OCI-LY7 (cell line): ENCODE results near the gene DOLPP1.

Experiments used
- CTCF ChIP-seq: fragments of 200-600 bp; sonication (generic); conservative IDR thresholded peaks from 2 replicates; pipeline ENCODE4 v1.5.1; 2014; ENCODE audit warnings: mild to moderate bottlenecking, antibody characterized with exemption, low read length, moderate library complexity, mixed read lengths
- EZH2phosphoT487 ChIP-seq: fragments of 200-600 bp; sonication (generic); IDR thresholded peaks from 2 replicates; pipeline ENCODE4 v1.6.1; 2018; ENCODE audit warnings: low read depth, borderline replicate concordance, mild to moderate bottlenecking, mixed run types, antibody characterized with exemption, low read length, moderate library complexity, mixed read lengths

GRCh38 chr9:129130791-129131190, 49.9 kb downstream of the DOLPP1 start:
- TF ChIP-seq CTCF (no peak), EZH2phosphoT487 (no peak)
